Suprapubic skin (tissue), 4 donors: ENCODE data around the gene RPL35A. TPM values are rescaled to one million over a fixed set of nuclear protein-coding genes. Genes with fewer than 3 reads are reported as not detected.
"Not testable (repeated sequence)": the region's sequence is repeated elsewhere in the genome, so short reads cannot be mapped to it uniquely, and the experiment has no call there.

Source experiments
- DNase-seq, 2 donors: peaks; one replicate each; pipeline ENCODE4 v3.0.0-alpha.2; 2019; ENCODE audit warnings: low spot score in 2 of 2
- H3K27ac ChIP-seq: fragments of 200-600 bp; sonication (generic); one replicate; pipeline ENCODE4 v1.5.1; 2019
- H3K27me3 ChIP-seq: fragments of 200-600 bp; sonication (generic); one replicate; pipeline ENCODE4 v1.5.1; 2019
- H3K36me3 ChIP-seq: fragments of 200-600 bp; sonication (generic); one replicate; pipeline ENCODE4 v1.5.1; 2019
- H3K4me1 ChIP-seq: fragments of 200-600 bp; sonication (generic); one replicate; pipeline ENCODE4 v1.5.1; 2019
- H3K4me3 ChIP-seq: fragments of 200-600 bp; sonication (generic); one replicate; pipeline ENCODE4 v1.5.1; 2019; ENCODE audit warnings: mild to moderate bottlenecking
- H3K9me3 ChIP-seq: fragments of 200-600 bp; sonication (generic); one replicate; pipeline ENCODE4 v1.5.1; 2019
- EP300 ChIP-seq: sonication (generic); formaldehyde crosslinking; IDR thresholded peaks from one replicate; pipeline ENCODE4 v1.6.1; 2017; ENCODE audit warnings: antibody characterized with exemption
- POLR2A ChIP-seq, 2 donors: fragments of 450-650 bp; IDR thresholded peaks; one replicate each; pipeline ENCODE4 v1.6.1; 2017; ENCODE audit warnings: antibody characterized with exemption in 2 of 2, mild to moderate bottlenecking in 2 of 2, moderate library complexity in 2 of 2
- POLR2AphosphoS5 ChIP-seq, 3 donors: sonication (generic); formaldehyde crosslinking; IDR thresholded peaks; one replicate each; pipeline ENCODE4 v1.6.1; 2017; ENCODE audit warnings: antibody characterized with exemption in 3 of 3
- WGBS: methylation state at CpG from one replicate; pipeline ENCODE4 v1.1.5; 2018; 5-methylcytosine and 5-hydroxymethylcytosine counted together
- total RNA-seq, 4 donors: library from RNA; depleted of rRNA; stranded (reverse); fragments of >200 nt; gene quantifications; one replicate each; pipeline ENCODE4 v1.1.0, GENCODE V29; 2016
- TF ChIP-seq, protein P1 (sequence below), 2 donors: fragments of 200-600 bp in 1 of 2; fragments of 450-650 bp in 1 of 2; sonication (generic) in 1 of 2; IDR thresholded peaks; one replicate each; pipeline ENCODE4 v1.5.1; 2016 to 2019; ENCODE audit warnings: antibody characterized with exemption in 2 of 2, mild to moderate bottlenecking in 1 of 2, moderate library complexity in 1 of 2

RPL35A gene
- 100 to 1,000 TPM; 564 to 915 (median 773) TPM for total RNA-seq

- H3K9me3 ChIP-seq, result no peaks in the 10 kb centered on the region
- H3K27me3 ChIP-seq, result no peaks in the 10 kb centered on the region
- under 1% methylated on average over 36 of the region's 36 CpGs for WGBS
- peak within 1 kb of the TSS; percentile 65 for H3K4me3 ChIP-seq
- H3K4me1 ChIP-seq, result peaks cover 41% of the 10 kb centered on the region
- H3K36me3 ChIP-seq, result peaks cover 36% of the 10 kb centered on the region
- peak within 1 kb of the TSS; percentile 85 for H3K27ac ChIP-seq
- TF ChIP-seq EP300, result no peak
- TF ChIP-seq POLR2AphosphoS5 (IDR thresholded peaks at IDR 0.05), result peak; percentile 82 to 91 (median 85)
- TF ChIP-seq, protein P1, sequence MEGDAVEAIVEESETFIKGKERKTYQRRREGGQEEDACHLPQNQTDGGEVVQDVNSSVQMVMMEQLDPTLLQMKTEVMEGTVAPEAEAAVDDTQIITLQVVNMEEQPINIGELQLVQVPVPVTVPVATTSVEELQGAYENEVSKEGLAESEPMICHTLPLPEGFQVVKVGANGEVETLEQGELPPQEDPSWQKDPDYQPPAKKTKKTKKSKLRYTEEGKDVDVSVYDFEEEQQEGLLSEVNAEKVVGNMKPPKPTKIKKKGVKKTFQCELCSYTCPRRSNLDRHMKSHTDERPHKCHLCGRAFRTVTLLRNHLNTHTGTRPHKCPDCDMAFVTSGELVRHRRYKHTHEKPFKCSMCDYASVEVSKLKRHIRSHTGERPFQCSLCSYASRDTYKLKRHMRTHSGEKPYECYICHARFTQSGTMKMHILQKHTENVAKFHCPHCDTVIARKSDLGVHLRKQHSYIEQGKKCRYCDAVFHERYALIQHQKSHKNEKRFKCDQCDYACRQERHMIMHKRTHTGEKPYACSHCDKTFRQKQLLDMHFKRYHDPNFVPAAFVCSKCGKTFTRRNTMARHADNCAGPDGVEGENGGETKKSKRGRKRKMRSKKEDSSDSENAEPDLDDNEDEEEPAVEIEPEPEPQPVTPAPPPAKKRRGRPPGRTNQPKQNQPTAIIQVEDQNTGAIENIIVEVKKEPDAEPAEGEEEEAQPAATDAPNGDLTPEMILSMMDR (IDR thresholded peaks at IDR 0.05), result no peak
- peak; percentile 66 to 91 for TF ChIP-seq POLR2A (IDR thresholded peaks at IDR 0.05)
- peak; percentile 91 to 95 for DNase-seq
Measured at GRCh38 chr3:197949778-197950676, at the start of gene RPL35A. RPL35A (plus strand) TSS chr3:197950190; CDS start chr3:197950968, 778 bp downstream.

DNA sequence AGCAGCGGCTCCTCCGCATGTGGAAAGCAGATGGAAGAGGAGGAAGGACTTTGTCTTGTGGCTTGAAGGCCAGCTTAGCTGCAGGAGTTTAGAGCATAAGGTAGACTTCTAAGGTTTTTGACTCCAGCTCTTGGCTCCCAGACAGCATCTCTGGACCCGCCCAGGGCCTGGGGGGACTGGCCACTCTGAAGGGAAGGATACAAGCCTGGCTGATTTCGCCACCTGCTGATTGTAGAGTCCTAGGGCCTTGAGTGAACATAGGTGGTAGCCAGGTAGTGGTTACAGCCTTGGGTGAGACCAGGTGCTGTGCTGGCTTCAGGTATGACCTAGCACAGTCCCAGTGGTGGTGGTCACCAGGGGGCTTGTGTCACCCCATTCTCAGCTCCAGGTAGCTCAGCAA lies 48.4 kb upstream of the RPL35A start:
- 80% methylated on average over 2 of the region's 4 CpGs for WGBS
- DNase-seq, result no peak
- TF ChIP-seq POLR2A (IDR thresholded peaks at IDR 0.05), result no peak
- TF ChIP-seq EP300, result no peak
- TF ChIP-seq, protein P1 (IDR thresholded peaks at IDR 0.05), result no peak
- no peak for TF ChIP-seq POLR2AphosphoS5 (IDR thresholded peaks at IDR 0.05)
- Histone ChIP-seq H3K27ac (no peak overlapping the region), H3K27me3 (no peaks in the 10 kb centered on the region), H3K36me3 (no peaks in the 10 kb centered on the region), H3K9me3 (no peaks in the 10 kb centered on the region), H3K4me1 (peaks cover 9% of the 10 kb centered on the region), H3K4me3 (no peak overlapping the region)

GRCh38 chr3:197906023-197906849 lies 43.8 kb upstream of the RPL35A start:
- no peaks in the 10 kb centered on the region for H3K9me3 ChIP-seq
- DNase-seq, result peak; percentile 92
- H3K4me3 ChIP-seq, result no peak overlapping the region
- peaks cover 9% of the 10 kb centered on the region for H3K4me1 ChIP-seq
- H3K27me3 ChIP-seq, result no peaks in the 10 kb centered on the region
- H3K36me3 ChIP-seq, result no peaks in the 10 kb centered on the region
- H3K27ac ChIP-seq, result no peak overlapping the region
- TF ChIP-seq, protein P1 (IDR thresholded peaks at IDR 0.05), result peak; percentile 90 to 93
- TF ChIP-seq POLR2AphosphoS5 (IDR thresholded peaks at IDR 0.05) (no peak), EP300 (no peak), POLR2A (IDR thresholded peaks at IDR 0.05) (no peak)
- WGBS, result 10% methylated on average over 16 of the region's 17 CpGs

DNA sequence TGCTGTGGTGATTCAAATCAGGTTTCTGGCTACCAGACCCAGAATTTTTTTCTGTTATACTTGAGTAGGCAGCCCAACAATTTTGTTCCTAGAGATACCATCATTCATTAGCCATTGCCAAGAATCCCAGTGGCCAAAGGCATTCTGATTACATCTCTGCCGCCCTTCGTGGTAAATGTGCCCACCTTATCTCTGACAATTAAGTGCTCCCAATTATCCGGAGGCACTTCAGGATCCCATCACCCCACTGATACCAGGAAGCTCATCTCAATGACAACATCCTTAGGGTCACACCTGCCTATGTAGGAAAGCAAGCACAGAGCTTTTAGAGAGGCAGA lies 43.2 kb upstream of the RPL35A start:
- no peak for TF ChIP-seq POLR2AphosphoS5 (IDR thresholded peaks at IDR 0.05)
- TF ChIP-seq, protein P1 (IDR thresholded peaks at IDR 0.05), result no peak
- TF ChIP-seq EP300, result no peak
- TF ChIP-seq POLR2A (IDR thresholded peaks at IDR 0.05), result no peak
- no peaks in the 10 kb centered on the region for H3K27me3 ChIP-seq
- no peak for DNase-seq
- H3K9me3 ChIP-seq, result no peaks in the 10 kb centered on the region
- no peaks in the 10 kb centered on the region for H3K36me3 ChIP-seq
- H3K4me1 ChIP-seq, result peaks cover 9% of the 10 kb centered on the region
- H3K4me3 ChIP-seq, result no peak overlapping the region
- H3K27ac ChIP-seq, result no peak overlapping the region
- WGBS, result 58% methylated on average over 3 of the region's 3 CpGs

GRCh38 chr3:197907196-197907595 lies 42.8 kb upstream of the RPL35A start:
- 73% methylated on average over 2 of the region's 2 CpGs for WGBS
- TF ChIP-seq POLR2A (IDR thresholded peaks at IDR 0.05) (no peak), EP300 (no peak), POLR2AphosphoS5 (IDR thresholded peaks at IDR 0.05) (no peak)
- TF ChIP-seq, protein P1 (IDR thresholded peaks at IDR 0.05), result no peak
- Histone ChIP-seq H3K9me3 (no peaks in the 10 kb centered on the region), H3K4me3 (no peak overlapping the region), H3K4me1 (peaks cover 9% of the 10 kb centered on the region), H3K27me3 (no peaks in the 10 kb centered on the region), H3K36me3 (no peaks in the 10 kb centered on the region), H3K27ac (no peak overlapping the region)
- no peak for DNase-seq

- not testable (repeated sequence) for H3K36me3 ChIP-seq, H3K27ac ChIP-seq, DNase-seq, H3K4me3 ChIP-seq, H3K4me1 ChIP-seq, H3K9me3 ChIP-seq, H3K27me3 ChIP-seq
- WGBS, result 86% methylated on average over 2 of the region's 2 CpGs
Measured at GRCh38 chr3:197908550-197908949, 41.4 kb upstream of the RPL35A start.
